Neural cell (in vitro differentiated cells): ENCODE data around the gene KLC3.

Source experiments
- TF ChIP-seq, protein P1 (sequence below): IDR thresholded peaks from 2 replicates; pipeline ENCODE4 v1.6.1; 2012; ENCODE audit warnings: borderline replicate concordance
- TF ChIP-seq, protein P2 (sequence below): fragments of 450-650 bp; IDR thresholded peaks from 2 replicates; pipeline ENCODE4 v1.5.1; 2014; ENCODE audit warnings: antibody characterized with exemption, mild to moderate bottlenecking, moderate library complexity; ENCODE audit not compliant: poor library complexity, severe bottlenecking

DNA sequence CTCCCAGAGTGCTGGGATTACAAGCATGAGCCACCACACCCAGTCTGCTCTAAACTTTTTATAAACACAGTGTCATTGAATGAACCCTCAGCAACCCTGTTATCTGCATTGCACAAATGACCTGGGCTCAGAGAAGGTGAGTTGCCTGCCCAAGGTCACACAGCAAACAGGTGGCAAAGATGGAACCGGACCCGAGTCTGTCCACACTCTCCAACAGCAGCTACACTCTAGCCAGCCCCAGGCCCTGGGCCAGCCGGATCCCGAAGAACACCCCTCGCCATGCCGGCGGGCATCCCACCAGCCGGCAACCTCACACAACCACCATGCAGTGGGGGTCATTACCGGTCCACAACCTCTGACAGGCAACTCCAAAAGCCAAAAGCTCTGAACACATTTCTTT, 15.4 kb downstream of the KLC3 start:
- TF ChIP-seq, protein P1, sequence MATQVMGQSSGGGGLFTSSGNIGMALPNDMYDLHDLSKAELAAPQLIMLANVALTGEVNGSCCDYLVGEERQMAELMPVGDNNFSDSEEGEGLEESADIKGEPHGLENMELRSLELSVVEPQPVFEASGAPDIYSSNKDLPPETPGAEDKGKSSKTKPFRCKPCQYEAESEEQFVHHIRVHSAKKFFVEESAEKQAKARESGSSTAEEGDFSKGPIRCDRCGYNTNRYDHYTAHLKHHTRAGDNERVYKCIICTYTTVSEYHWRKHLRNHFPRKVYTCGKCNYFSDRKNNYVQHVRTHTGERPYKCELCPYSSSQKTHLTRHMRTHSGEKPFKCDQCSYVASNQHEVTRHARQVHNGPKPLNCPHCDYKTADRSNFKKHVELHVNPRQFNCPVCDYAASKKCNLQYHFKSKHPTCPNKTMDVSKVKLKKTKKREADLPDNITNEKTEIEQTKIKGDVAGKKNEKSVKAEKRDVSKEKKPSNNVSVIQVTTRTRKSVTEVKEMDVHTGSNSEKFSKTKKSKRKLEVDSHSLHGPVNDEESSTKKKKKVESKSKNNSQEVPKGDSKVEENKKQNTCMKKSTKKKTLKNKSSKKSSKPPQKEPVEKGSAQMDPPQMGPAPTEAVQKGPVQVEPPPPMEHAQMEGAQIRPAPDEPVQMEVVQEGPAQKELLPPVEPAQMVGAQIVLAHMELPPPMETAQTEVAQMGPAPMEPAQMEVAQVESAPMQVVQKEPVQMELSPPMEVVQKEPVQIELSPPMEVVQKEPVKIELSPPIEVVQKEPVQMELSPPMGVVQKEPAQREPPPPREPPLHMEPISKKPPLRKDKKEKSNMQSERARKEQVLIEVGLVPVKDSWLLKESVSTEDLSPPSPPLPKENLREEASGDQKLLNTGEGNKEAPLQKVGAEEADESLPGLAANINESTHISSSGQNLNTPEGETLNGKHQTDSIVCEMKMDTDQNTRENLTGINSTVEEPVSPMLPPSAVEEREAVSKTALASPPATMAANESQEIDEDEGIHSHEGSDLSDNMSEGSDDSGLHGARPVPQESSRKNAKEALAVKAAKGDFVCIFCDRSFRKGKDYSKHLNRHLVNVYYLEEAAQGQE = no peak
- TF ChIP-seq, protein P2, sequence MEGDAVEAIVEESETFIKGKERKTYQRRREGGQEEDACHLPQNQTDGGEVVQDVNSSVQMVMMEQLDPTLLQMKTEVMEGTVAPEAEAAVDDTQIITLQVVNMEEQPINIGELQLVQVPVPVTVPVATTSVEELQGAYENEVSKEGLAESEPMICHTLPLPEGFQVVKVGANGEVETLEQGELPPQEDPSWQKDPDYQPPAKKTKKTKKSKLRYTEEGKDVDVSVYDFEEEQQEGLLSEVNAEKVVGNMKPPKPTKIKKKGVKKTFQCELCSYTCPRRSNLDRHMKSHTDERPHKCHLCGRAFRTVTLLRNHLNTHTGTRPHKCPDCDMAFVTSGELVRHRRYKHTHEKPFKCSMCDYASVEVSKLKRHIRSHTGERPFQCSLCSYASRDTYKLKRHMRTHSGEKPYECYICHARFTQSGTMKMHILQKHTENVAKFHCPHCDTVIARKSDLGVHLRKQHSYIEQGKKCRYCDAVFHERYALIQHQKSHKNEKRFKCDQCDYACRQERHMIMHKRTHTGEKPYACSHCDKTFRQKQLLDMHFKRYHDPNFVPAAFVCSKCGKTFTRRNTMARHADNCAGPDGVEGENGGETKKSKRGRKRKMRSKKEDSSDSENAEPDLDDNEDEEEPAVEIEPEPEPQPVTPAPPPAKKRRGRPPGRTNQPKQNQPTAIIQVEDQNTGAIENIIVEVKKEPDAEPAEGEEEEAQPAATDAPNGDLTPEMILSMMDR = no peak
